H4 (cell line): ENCODE data around the gene MSH6. TPM values are rescaled to one million over a fixed set of nuclear protein-coding genes. Genes with fewer than 3 reads are reported as not detected.

Experiments used
- DNase-seq: peaks from one replicate; pipeline ENCODE4 v3.0.0-alpha.2; 2015; ENCODE audit warnings: low spot score
- total RNA-seq: library from RNA; depleted of rRNA; stranded (reverse); fragments of >200 nt; shearing (Covaris generic); gene quantifications from 2 replicates; pipeline ENCODE4 v1.2.3, GENCODE V29; 2014; rRNA removed

MSH6 gene
- 66.7 and 67.8 TPM in 2 replicates for total RNA-seq

- peak; percentile 69 for DNase-seq
These were observed at the start of gene MSH6 for GRCh38 chr2:47782671-47783485. TSS of gene MSH6 (plus strand) at chr2:47783145. CDS start at chr2:47783234, 89 bp downstream.

GRCh38 chr2:47735136-47735869 lies 47.6 kb upstream of the MSH6 start:
- DNase-seq, result no peak

- no peak for DNase-seq
These were observed 47.0 kb upstream of the MSH6 start for GRCh38 chr2:47735912-47736311.

- DNase-seq, result no peak
These were observed 45.6 kb upstream of the MSH6 start for GRCh38 chr2:47737191-47737975.

- DNase-seq, result no peak
These were observed 44.6 kb upstream of the MSH6 start for GRCh38 chr2:47738331-47738730.

GRCh38 chr2:47741101-47741500 lies 41.8 kb upstream of the MSH6 start:
- DNase-seq, result no peak

GRCh38 chr2:47741637-47742036 lies 41.3 kb upstream of the MSH6 start:
- no peak for DNase-seq

GRCh38 chr2:47744074-47744473 lies 38.9 kb upstream of the MSH6 start:
- DNase-seq, result no peak

GRCh38 chr2:47747878-47748277 lies 35.1 kb upstream of the MSH6 start:
- no peak for DNase-seq

GRCh38 chr2:47751856-47752414 lies 31.0 kb upstream of the MSH6 start:
- DNase-seq, result no peak

- DNase-seq, result no peak
These were observed 15.5 kb upstream of the MSH6 start for GRCh38 chr2:47767497-47767844.

- peak; percentile 17 for DNase-seq
These were observed 14.9 kb upstream of the MSH6 start for GRCh38 chr2:47767880-47768609.

GRCh38 chr2:47769318-47769717 lies 13.6 kb upstream of the MSH6 start:
- no peak for DNase-seq

- peak; percentile 94 for DNase-seq
These were observed 11.7 kb upstream of the MSH6 start for GRCh38 chr2:47771211-47771610.

GRCh38 chr2:47772343-47772742 lies 10.6 kb upstream of the MSH6 start:
- DNase-seq, result no peak

- no peak for DNase-seq
These were observed 8.4 kb upstream of the MSH6 start for GRCh38 chr2:47774567-47774966.

GRCh38 chr2:47777277-47777937 lies 5.5 kb upstream of the MSH6 start:
- no peak for DNase-seq

GRCh38 chr2:47778698-47779425 lies 4.1 kb upstream of the MSH6 start:
- no peak for DNase-seq

GRCh38 chr2:47779426-47779790 lies 3.5 kb upstream of the MSH6 start:
- no peak for DNase-seq

- DNase-seq, result no peak
These were observed 619 bp upstream of the MSH6 start for GRCh38 chr2:47782381-47782670.
